ENCODE measurements around the gene TACC2. TPM values are rescaled to one million over a fixed set of nuclear protein-coding genes. Genes with fewer than 3 reads are reported as not detected.
A peak's percentile ranks its signal among the peaks of the same experiment; 100 is the strongest.

Gene TACC2
- total and polyA plus RNA-seq, 8 donors = 17.9 to 43.6 (median 23.6) TPM

GRCh38 chr10:122112021-122112616, 123.2 kb downstream of the TACC2 start:
- DNase-seq (peak in 1 of 6 donors; percentile 27), ATAC-seq (peak in 2 of 4 donors; percentile 0 to 1), FAIRE-seq (no peak)
- peak overlapping the region; percentile 45 to 78 (median 66) for H3K4me3 ChIP-seq
- no peaks in the 10 kb centered on the region for H3K36me3 ChIP-seq
- intact Hi-C loops (cut with DNase I) = no loop called here
- TF ChIP-seq CTCF (IDR thresholded peaks at IDR 0.05) = no peak
- peaks cover 0 to 5% (median 4%) of the 10 kb centered on the region in 3 donors for H3K4me1 ChIP-seq
- WGBS, 2 donors = 16 to 21% methylated on average over 12 of the region's 12 CpGs
- no peaks in the 10 kb centered on the region for H3K9me3 ChIP-seq
- no peaks in the 10 kb centered on the region for H3K27me3 ChIP-seq
- H3K27ac ChIP-seq = peak overlapping the region; percentile 87 to 95 (median 93)

GRCh38 chr10:122112625-122113160, 123.7 kb downstream of the TACC2 start:
- ATAC-seq (peak; percentile 87 to 93 (median 90)), FAIRE-seq (no peak), DNase-seq (peak; percentile 76 to 93 (median 86))
- peak in 3 of 4 donors; percentile 13 to 19 (median 14) for TF ChIP-seq CTCF (IDR thresholded peaks at IDR 0.05)
- Histone ChIP-seq H3K4me3 (peak overlapping the region; percentile 45 to 78 (median 66)), H3K4me1 (peaks cover 0 to 5% (median 4%) of the 10 kb centered on the region in 3 donors), H3K36me3 (no peaks in the 10 kb centered on the region), H3K27ac (peak overlapping the region; percentile 87 to 95 (median 93)), H3K27me3 (no peaks in the 10 kb centered on the region), H3K9me3 (no peaks in the 10 kb centered on the region)
- WGBS, 2 donors = 0% methylated on average over 15 to 61 of the region's 63 CpGs
- intact Hi-C loops (cut with DNase I) = no loop called here

- Histone ChIP-seq H3K27ac (peak overlapping the region; percentile 87 to 95 (median 93)), H3K4me1 (peaks cover 0 to 5% (median 4%) of the 10 kb centered on the region in 3 donors), H3K27me3 (no peaks in the 10 kb centered on the region), H3K4me3 (peak overlapping the region; percentile 45 to 78 (median 66)), H3K9me3 (no peaks in the 10 kb centered on the region), H3K36me3 (no peaks in the 10 kb centered on the region)
- FAIRE-seq = no peak
- 1 to 3% methylated on average over 76 to 77 of the region's 77 CpGs for WGBS, 2 donors
- peak; percentile 62 to 90 (median 74) for DNase-seq
- intact Hi-C loops (cut with DNase I) = no loop called here
- peak; percentile 12 to 43 (median 14) for TF ChIP-seq CTCF (IDR thresholded peaks at IDR 0.05)
- ATAC-seq = peak; percentile 72 to 82 (median 76)
Observed at GRCh38 chr10:122113161-122113944, 124.4 kb downstream of the TACC2 start.

- FAIRE-seq = no peak
- Histone ChIP-seq H3K4me3 (peak overlapping the region; percentile 45 to 78 (median 66)), H3K27ac (peak overlapping the region; percentile 87 to 95 (median 93)), H3K9me3 (no peaks in the 10 kb centered on the region), H3K4me1 (peaks cover 0 to 5% (median 4%) of the 10 kb centered on the region in 3 donors), H3K27me3 (no peaks in the 10 kb centered on the region), H3K36me3 (no peaks in the 10 kb centered on the region)
- peak in 1 of 4 donors; percentile 1 for ATAC-seq
- no peak for DNase-seq
- intact Hi-C loops (cut with DNase I) = no loop called here
- no peak for TF ChIP-seq CTCF (IDR thresholded peaks at IDR 0.05)
- WGBS, 2 donors = 63 to 67% methylated on average over 18 of the region's 18 CpGs
Observed at GRCh38 chr10:122113945-122114747, 125.2 kb downstream of the TACC2 start.

Measured in pancreas (tissue), 10 donors.